PC-3 (cell line): ENCODE data around the gene GPR108. TPM values are rescaled to one million over a fixed set of nuclear protein-coding genes. Genes with fewer than 3 reads are reported as not detected.
A peak's percentile ranks its signal among the peaks of the same experiment; 100 is the strongest.

Source experiments
- ATAC-seq: fragments of 200-7000 bp; cut with Tn5 transposase; 2 replicates; pipeline ENCODE4 v1.9.1; 2020; ENCODE audit warnings: mild to moderate bottlenecking, moderate library complexity
- BruUV-seq: library from RNA; stranded (reverse); fragments of 400-500 nt; replicated peaks from 2 replicates; lab custom pipeline; 2021; lab: Mats Ljungman, UMichigan
- CTCF ChIA-PET: fragments of 300-600 bp; sonication (Branson Sonifier 250); formaldehyde crosslinking; loops from one replicate; lab custom pipeline; 2022; ENCODE audit warnings: antibody characterized with exemption; lab: Charles Lee
- POLR2A ChIA-PET: fragments of 300-600 bp; sonication (Branson Sonifier 250); formaldehyde crosslinking; loops from one replicate; lab custom pipeline; 2022; ENCODE audit warnings: antibody characterized with exemption; ENCODE audit not compliant: unreplicated experiment; lab: Charles Lee
- DNase-seq: peaks from one replicate; pipeline ENCODE4 v3.0.0-alpha.2; 2015
- H2AFZ ChIP-seq: fragments of 300-600 bp; sonication (generic); 2 replicates; pipeline ENCODE4 v1.6.0; 2016; ENCODE audit warnings: antibody characterized with exemption, low read length
- H3F3A ChIP-seq: fragments of 300-600 bp; sonication (generic); one replicate; pipeline ENCODE4 v1.6.0; 2017; ENCODE audit warnings: antibody characterized with exemption, low read length, control low read depth, mild to moderate bottlenecking; ENCODE audit not compliant: unreplicated experiment
- H3K27ac ChIP-seq: fragments of 300-600 bp; sonication (generic); 2 replicates; pipeline ENCODE4 v1.5.1; 2016; ENCODE audit warnings: mild to moderate bottlenecking, low read length
- H3K27me3 ChIP-seq: fragments of 300-600 bp; sonication (generic); 2 replicates; pipeline ENCODE4 v1.6.1; 2016; ENCODE audit warnings: low read length, mixed read lengths
- H3K36me3 ChIP-seq: fragments of 300-600 bp; sonication (generic); 2 replicates; pipeline ENCODE4 v1.6.1; 2016; ENCODE audit warnings: low read depth, mixed run types, low read length, mixed read lengths
- H3K4me1 ChIP-seq: fragments of 300-600 bp; sonication (generic); 2 replicates; pipeline ENCODE4 v1.5.1; 2016; ENCODE audit warnings: low read length; ENCODE audit not compliant: insufficient read depth
- H3K4me2 ChIP-seq: fragments of 300-600 bp; sonication (generic); 2 replicates; pipeline ENCODE4 v1.6.0; 2016; ENCODE audit warnings: low read length
- H3K4me3 ChIP-seq: fragments of 300-600 bp; sonication (generic); 2 replicates; pipeline ENCODE4 v1.5.1; 2016; ENCODE audit warnings: mild to moderate bottlenecking, low read length, mixed read lengths
- H3K79me2 ChIP-seq: fragments of 300-600 bp; sonication (generic); 2 replicates; pipeline ENCODE4 v1.6.1; 2017; ENCODE audit warnings: low read length, mixed read lengths
- H3K9ac ChIP-seq: fragments of 300-600 bp; sonication (generic); 2 replicates; pipeline ENCODE4 v1.6.0; 2016; ENCODE audit warnings: mild to moderate bottlenecking, low read length
- H3K9me2 ChIP-seq: fragments of 300-600 bp; sonication (generic); replicated peaks from 2 replicates; pipeline ENCODE4 v1.6.1; 2016; ENCODE audit warnings: mixed run types, low read length, mixed read lengths
- H3K9me3 ChIP-seq: fragments of 300-600 bp; sonication (generic); 2 replicates; pipeline ENCODE4 v1.6.1; 2016; ENCODE audit warnings: low read length, mixed read lengths
- H4K20me1 ChIP-seq: fragments of 300-600 bp; sonication (generic); 2 replicates; pipeline ENCODE4 v1.6.1; 2016; ENCODE audit warnings: low read length, mixed read lengths
- EZH2 ChIP-seq: fragments of 300-600 bp; sonication (generic); IDR thresholded peaks from one replicate; pipeline ENCODE4 v1.6.1; 2017; ENCODE audit warnings: antibody characterized with exemption, mild to moderate bottlenecking, low read length; ENCODE audit not compliant: unreplicated experiment
- EZH2phosphoT487 ChIP-seq: fragments of 300-600 bp; sonication (generic); IDR thresholded peaks from 2 replicates; pipeline ENCODE4 v1.6.1; 2018; ENCODE audit warnings: mild to moderate bottlenecking, antibody characterized with exemption, low read length, borderline replicate concordance
- intact Hi-C: fragments of 100-400 bp; cut with micrococcal nuclease; formaldehyde crosslinking; loops from 2 replicates; pipeline ENCODE4 v1.9.0; 2023
- total RNA-seq: library from RNA; depleted of rRNA; stranded (reverse); fragments of >200 nt; gene quantifications from 2 replicates; pipeline ENCODE4 v1.2.3, GENCODE V29; 2014
- TF ChIP-seq, protein P1 (sequence below): fragments of 300-600 bp; sonication (generic); conservative IDR thresholded peaks from 2 replicates; pipeline ENCODE4 v1.5.1; 2017; ENCODE audit warnings: antibody characterized with exemption, low read depth, mild to moderate bottlenecking, low read length

Gene GPR108
- total RNA-seq, 1 experiment from 2014 or later: 78.7 TPM

- peaks cover 31% of the 10 kb centered on the region for H3K4me1 ChIP-seq
- peak within 1 kb of the TSS; percentile 76 for H2AFZ ChIP-seq
- peak within 1 kb of the TSS; percentile 83 for H3K4me2 ChIP-seq
- DNase-seq (peak; percentile 99), ATAC-seq (peak; percentile 76)
- ChIA-PET CTCF (no interaction called here), POLR2A (no interaction called here)
- H3K4me3 ChIP-seq: peak within 1 kb of the TSS; percentile 73
- H3K9ac ChIP-seq: peak within 1 kb of the TSS; percentile 88
- TF ChIP-seq EZH2phosphoT487 (no peak), EZH2 (no peak)
- TF ChIP-seq, protein P1, sequence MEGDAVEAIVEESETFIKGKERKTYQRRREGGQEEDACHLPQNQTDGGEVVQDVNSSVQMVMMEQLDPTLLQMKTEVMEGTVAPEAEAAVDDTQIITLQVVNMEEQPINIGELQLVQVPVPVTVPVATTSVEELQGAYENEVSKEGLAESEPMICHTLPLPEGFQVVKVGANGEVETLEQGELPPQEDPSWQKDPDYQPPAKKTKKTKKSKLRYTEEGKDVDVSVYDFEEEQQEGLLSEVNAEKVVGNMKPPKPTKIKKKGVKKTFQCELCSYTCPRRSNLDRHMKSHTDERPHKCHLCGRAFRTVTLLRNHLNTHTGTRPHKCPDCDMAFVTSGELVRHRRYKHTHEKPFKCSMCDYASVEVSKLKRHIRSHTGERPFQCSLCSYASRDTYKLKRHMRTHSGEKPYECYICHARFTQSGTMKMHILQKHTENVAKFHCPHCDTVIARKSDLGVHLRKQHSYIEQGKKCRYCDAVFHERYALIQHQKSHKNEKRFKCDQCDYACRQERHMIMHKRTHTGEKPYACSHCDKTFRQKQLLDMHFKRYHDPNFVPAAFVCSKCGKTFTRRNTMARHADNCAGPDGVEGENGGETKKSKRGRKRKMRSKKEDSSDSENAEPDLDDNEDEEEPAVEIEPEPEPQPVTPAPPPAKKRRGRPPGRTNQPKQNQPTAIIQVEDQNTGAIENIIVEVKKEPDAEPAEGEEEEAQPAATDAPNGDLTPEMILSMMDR: no peak
- H3K9me3 ChIP-seq: no peaks in the 10 kb centered on the region
- no peaks in the 10 kb centered on the region for H3F3A ChIP-seq
- H4K20me1 ChIP-seq: no peaks in the 10 kb centered on the region
- H3K79me2 ChIP-seq: peaks cover 42% of the 10 kb centered on the region
- H3K36me3 ChIP-seq: peaks cover 5% of the 10 kb centered on the region
- no peaks in the 10 kb centered on the region for H3K27me3 ChIP-seq
- no TSS peak for BruUV-seq
- no peaks in the 10 kb centered on the region for H3K9me2 ChIP-seq
- intact Hi-C loops: loop anchor here (1.0 to 2.0 kb wide), 3 partner anchors 30 to 96 kb away; partner anchors contain the start of gene GPR108
- H3K27ac ChIP-seq: peak within 1 kb of the TSS; percentile 95
These were observed 30.2 kb upstream of the GPR108 start, which contains the start of gene SH2D3A for GRCh38 chr19:6767357-6768235. Gene SH2D3A, minus strand, starts transcription at chr19:6767435. Its CDS starts 3,687 bp downstream, at chr19:6763748.

DNA sequence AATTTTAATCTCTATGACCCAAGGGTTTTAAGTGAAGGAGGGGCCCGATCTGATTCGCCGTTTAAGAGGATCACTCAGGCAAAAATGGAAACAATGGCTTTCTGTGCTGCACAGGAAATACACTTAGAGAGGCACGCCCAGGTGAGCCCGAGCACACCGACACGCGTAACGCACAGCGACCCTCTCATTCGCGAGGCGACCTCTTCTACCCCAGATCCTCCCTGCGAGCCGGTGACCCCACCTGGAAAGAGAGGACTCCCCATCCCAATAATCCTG, 29.6 kb upstream of the GPR108 start:
- ChIA-PET POLR2A (no interaction called here), CTCF (no interaction called here)
- Histone ChIP-seq H3K4me1 (peaks cover 31% of the 10 kb centered on the region), H3K79me2 (peaks cover 47% of the 10 kb centered on the region), H2AFZ (peak overlapping the region; percentile 63), H3K4me3 (peak overlapping the region; percentile 73), H3K9me2 (no peaks in the 10 kb centered on the region), H3K9me3 (no peaks in the 10 kb centered on the region), H3K27ac (peak overlapping the region; percentile 95), H3K4me2 (peak overlapping the region; percentile 83), H3K36me3 (peaks cover 6% of the 10 kb centered on the region), H4K20me1 (no peaks in the 10 kb centered on the region), H3K9ac (peak overlapping the region; percentile 88), H3F3A (no peaks in the 10 kb centered on the region), H3K27me3 (no peaks in the 10 kb centered on the region)
- intact Hi-C loops: loop anchor here (1.0 to 2.0 kb wide), 3 partner anchors 30 to 96 kb away; partner anchors contain the start of gene GPR108
- ATAC-seq (peak; percentile 56), DNase-seq (peak; percentile 90)
- no TSS peak for BruUV-seq
- TF ChIP-seq EZH2phosphoT487: no peak

- intact Hi-C loops: loop anchor here (1.0 to 2.0 kb wide), 3 partner anchors 29 to 97 kb away; partner anchors contain the start of gene GPR108
- ChIA-PET POLR2A (no interaction called here), CTCF (no interaction called here)
- Histone ChIP-seq H3K4me2 (peak overlapping the region; percentile 83), H2AFZ (peak overlapping the region; percentile 63), H3K27me3 (no peaks in the 10 kb centered on the region), H3K9me3 (no peaks in the 10 kb centered on the region), H3K27ac (peak overlapping the region; percentile 95), H3K79me2 (peaks cover 52% of the 10 kb centered on the region), H3K4me3 (peak overlapping the region; percentile 73), H3F3A (no peaks in the 10 kb centered on the region), H3K9ac (peak overlapping the region; percentile 88), H3K9me2 (no peaks in the 10 kb centered on the region), H3K36me3 (peaks cover 11% of the 10 kb centered on the region), H4K20me1 (no peaks in the 10 kb centered on the region), H3K4me1 (peaks cover 31% of the 10 kb centered on the region)
- no peak for DNase-seq
- TF ChIP-seq, protein P1: no peak
- no peak for TF ChIP-seq EZH2phosphoT487
- TF ChIP-seq EZH2: no peak
- peak; percentile 3 for ATAC-seq
- BruUV-seq: TSS peak; percentile 98
These were observed 29.1 kb upstream of the GPR108 start for GRCh38 chr19:6766357-6767080.
